HEK293 (cell line): Measurements from ENCODE around the gene AKR1C1.

Experiments used
- SP2 ChIP-seq: fragments of 450-650 bp; formaldehyde crosslinking; IDR thresholded peaks from 2 replicates; pipeline ENCODE4 v1.5.1; 2016; ENCODE audit warnings: missing biosample characterization, missing genetic modification characterization
- ZNF121 ChIP-seq: fragments of 450-650 bp; formaldehyde crosslinking; IDR thresholded peaks from 2 replicates; pipeline ENCODE4 v1.5.1; 2016; ENCODE audit warnings: missing biosample characterization, missing genetic modification characterization
- ZNF184 ChIP-seq: fragments of 450-650 bp; IDR thresholded peaks from 2 replicates; pipeline ENCODE4 v1.5.1; 2018; ENCODE audit warnings: missing biosample characterization, mild to moderate bottlenecking, missing genetic modification characterization
- ZNF521 ChIP-seq: fragments of 450-650 bp; formaldehyde crosslinking; IDR thresholded peaks from 2 replicates; pipeline ENCODE4 v1.5.1; 2017; ENCODE audit warnings: missing biosample characterization, mild to moderate bottlenecking, missing genetic modification characterization
- TF ChIP-seq, protein P1 (sequence below): fragments of 450-650 bp; formaldehyde crosslinking; IDR thresholded peaks from 2 replicates; pipeline ENCODE4 v1.5.1; 2016; ENCODE audit warnings: missing biosample characterization, missing genetic modification characterization

DNA sequence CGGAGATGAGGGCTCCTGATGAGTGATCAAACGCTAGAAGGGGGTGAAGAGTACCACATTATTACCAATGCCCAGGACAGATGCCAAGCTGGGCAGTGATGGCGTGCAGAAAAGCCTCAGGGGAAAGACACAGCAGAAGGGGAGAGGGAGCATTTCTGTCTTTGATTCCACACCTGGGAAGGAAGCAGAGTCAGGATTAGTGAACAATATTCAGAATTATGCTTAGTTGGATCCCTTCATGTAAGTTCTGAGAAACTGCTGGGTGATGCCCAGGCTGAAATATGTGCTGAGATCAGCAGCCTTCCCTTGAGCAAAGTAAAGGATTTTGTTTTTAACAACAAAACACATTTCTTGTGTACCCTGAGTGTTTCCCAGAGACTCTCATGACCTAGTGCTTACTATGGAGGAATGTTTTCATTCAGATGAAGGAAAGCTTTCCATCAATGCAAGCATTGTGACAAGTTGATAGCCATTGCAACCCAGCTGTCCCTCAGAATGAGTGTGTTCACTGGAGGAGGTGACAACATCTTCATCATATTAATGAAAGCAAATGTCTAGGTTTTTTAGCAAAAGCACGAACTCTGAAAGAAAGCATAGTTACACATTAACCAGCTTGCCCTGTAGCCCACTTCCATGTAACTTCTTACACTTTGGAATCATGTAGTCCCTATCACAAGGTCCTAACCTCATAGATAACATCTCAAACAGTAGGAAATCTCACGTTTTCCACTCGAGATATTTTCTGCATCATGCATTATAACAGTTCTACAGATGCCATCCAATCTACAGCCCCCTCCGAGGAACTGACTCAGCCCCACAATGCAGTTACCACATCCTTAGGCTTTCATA, 23.8 kb upstream of the AKR1C1 start:
- no peak for TF ChIP-seq ZNF121 (tag by site-specific recombination)
- no peak for TF ChIP-seq SP2 (tag by site-specific recombination)
- TF ChIP-seq ZNF521, result no peak
- TF ChIP-seq ZNF184, result no peak
- TF ChIP-seq, protein P1, sequence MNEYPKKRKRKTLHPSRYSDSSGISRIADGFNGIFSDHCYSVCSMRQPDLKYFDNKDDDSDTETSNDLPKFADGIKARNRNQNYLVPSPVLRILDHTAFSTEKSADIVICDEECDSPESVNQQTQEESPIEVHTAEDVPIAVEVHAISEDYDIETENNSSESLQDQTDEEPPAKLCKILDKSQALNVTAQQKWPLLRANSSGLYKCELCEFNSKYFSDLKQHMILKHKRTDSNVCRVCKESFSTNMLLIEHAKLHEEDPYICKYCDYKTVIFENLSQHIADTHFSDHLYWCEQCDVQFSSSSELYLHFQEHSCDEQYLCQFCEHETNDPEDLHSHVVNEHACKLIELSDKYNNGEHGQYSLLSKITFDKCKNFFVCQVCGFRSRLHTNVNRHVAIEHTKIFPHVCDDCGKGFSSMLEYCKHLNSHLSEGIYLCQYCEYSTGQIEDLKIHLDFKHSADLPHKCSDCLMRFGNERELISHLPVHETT (tag by site-specific recombination), result no peak
